ENCODE measurements around the gene BICDL1. TPM values are rescaled to one million over a fixed set of nuclear protein-coding genes. Genes with fewer than 3 reads are reported as not detected.

The BICDL1 gene
- total and polyA plus RNA-seq, 2 donors (not counting 1 experiment from before 2014, with no cell fraction given), result not detected

- no peaks in the 10 kb centered on the region for H3K36me3 ChIP-seq (ENCODE audit: control insufficient read depth, insufficient read depth, low read length)
- H3K9me3 ChIP-seq (ENCODE audit: control insufficient read depth, insufficient read depth, low read depth, low read length), result no peaks in the 10 kb centered on the region
- no peaks in the 10 kb centered on the region for H4K20me1 ChIP-seq (ENCODE audit: control insufficient read depth, extremely low read depth, insufficient read depth, low read length)
- TF ChIP-seq EZH2 (IDR thresholded peaks at IDR 0.05; ENCODE audit: low read length, missing control alignments), result no peak
- TF ChIP-seq CTCF (conservative IDR thresholded peaks at IDR 0.05 in 1 of 2, IDR thresholded peaks at IDR 0.05 in 1 of 2; ENCODE audit: low read depth in 1 of 2, low read length in 2 of 2), result no peak
- H3K79me2 ChIP-seq (ENCODE audit: control insufficient read depth, insufficient read depth, low read length), result no peaks in the 10 kb centered on the region
- no peak overlapping the region for H3K4me2 ChIP-seq (ENCODE audit: extremely low read depth, insufficient read depth, low read length)
- DNase-seq (ENCODE audit: low read depth in 2 of 2), result no peak
- no peak overlapping the region for H3K9ac ChIP-seq (ENCODE audit: insufficient read depth, low read length)
- H3K4me3 ChIP-seq (replicated peaks in 1 of 4; ENCODE audit: control extremely low read depth in 1 of 4, insufficient read depth in 1 of 4, low read depth in 3 of 4, low read length in 4 of 4), result no peak overlapping the region
- H3K4me1 ChIP-seq (ENCODE audit: control insufficient read depth, extremely low read depth, insufficient read depth, low read length), result no peaks in the 10 kb centered on the region
- H2AFZ ChIP-seq (ENCODE audit: low read length), result no peak overlapping the region
- no peak overlapping the region for H3K27ac ChIP-seq (ENCODE audit: insufficient read depth, low read length)
- H3K27me3 ChIP-seq (ENCODE audit: control insufficient read depth, insufficient read depth, low read length), result no peaks in the 10 kb centered on the region
Observed at GRCh38 chr12:120048263-120048662, 59.2 kb downstream of the BICDL1 start.

DNA sequence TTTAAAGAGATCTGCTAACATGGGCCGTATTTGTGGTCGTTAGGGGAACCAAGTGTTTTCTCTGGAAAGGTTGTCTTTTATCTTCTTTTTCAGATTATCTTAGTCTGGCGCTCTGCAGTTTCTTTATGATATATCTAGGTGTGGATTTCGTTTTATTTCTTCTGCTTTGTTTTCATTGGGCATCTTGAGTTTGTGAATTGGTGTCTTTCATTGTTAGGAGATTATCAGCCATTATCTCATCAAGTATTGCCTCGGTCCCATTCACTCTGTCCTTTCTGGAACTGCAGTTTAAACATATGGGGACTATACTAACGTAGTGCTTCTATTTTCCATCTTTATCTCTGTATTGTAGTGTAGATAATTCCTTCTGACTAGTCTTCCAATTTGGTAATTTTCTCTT, 60.4 kb downstream of the BICDL1 start:
- Histone ChIP-seq H2AFZ (ENCODE audit: low read length) (no peak overlapping the region), H3K27me3 (ENCODE audit: control insufficient read depth, insufficient read depth, low read length) (no peaks in the 10 kb centered on the region), H3K9me3 (ENCODE audit: control insufficient read depth, insufficient read depth, low read depth, low read length) (no peaks in the 10 kb centered on the region), H3K4me2 (ENCODE audit: extremely low read depth, insufficient read depth, low read length) (no peak overlapping the region), H3K79me2 (ENCODE audit: control insufficient read depth, insufficient read depth, low read length) (no peaks in the 10 kb centered on the region), H3K4me3 (replicated peaks in 1 of 4; ENCODE audit: control extremely low read depth in 1 of 4, insufficient read depth in 1 of 4, low read depth in 3 of 4, low read length in 4 of 4) (no peak overlapping the region), H3K9ac (ENCODE audit: insufficient read depth, low read length) (no peak overlapping the region), H3K36me3 (ENCODE audit: control insufficient read depth, insufficient read depth, low read length) (no peaks in the 10 kb centered on the region), H3K4me1 (ENCODE audit: control insufficient read depth, extremely low read depth, insufficient read depth, low read length) (no peaks in the 10 kb centered on the region), H4K20me1 (ENCODE audit: control insufficient read depth, extremely low read depth, insufficient read depth, low read length) (no peaks in the 10 kb centered on the region), H3K27ac (ENCODE audit: insufficient read depth, low read length) (no peak overlapping the region)
- DNase-seq (ENCODE audit: low read depth in 2 of 2), result no peak
- TF ChIP-seq EZH2 (IDR thresholded peaks at IDR 0.05; ENCODE audit: low read length, missing control alignments) (no peak), CTCF (conservative IDR thresholded peaks at IDR 0.05 in 1 of 2, IDR thresholded peaks at IDR 0.05 in 1 of 2; ENCODE audit: low read depth in 1 of 2, low read length in 2 of 2) (no peak)

DNA sequence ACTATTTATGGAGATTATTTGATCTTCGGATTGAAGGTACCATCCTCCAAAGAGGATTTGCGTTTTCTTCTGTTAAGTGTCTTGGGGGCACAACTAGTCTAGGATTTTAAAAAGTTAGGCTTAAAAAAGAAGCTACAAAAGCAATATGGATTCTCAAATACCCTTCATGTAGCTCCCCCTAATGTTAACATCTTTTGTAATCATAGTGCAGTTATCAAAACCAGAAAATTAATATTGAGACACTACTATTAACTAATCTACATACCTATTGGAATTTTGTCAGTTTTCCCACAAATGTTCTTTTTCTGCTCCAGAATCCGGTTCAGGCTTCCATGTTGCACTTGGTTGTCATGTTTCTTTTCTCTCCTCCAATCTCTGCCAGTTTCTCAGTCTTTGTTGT, 62.5 kb downstream of the BICDL1 start:
- Histone ChIP-seq H3K27me3 (ENCODE audit: control insufficient read depth, insufficient read depth, low read length) (no peaks in the 10 kb centered on the region), H3K4me1 (ENCODE audit: control insufficient read depth, extremely low read depth, insufficient read depth, low read length) (no peaks in the 10 kb centered on the region), H2AFZ (ENCODE audit: low read length) (no peak overlapping the region)

More for the DNA sequence above, 62.5 kb downstream of the BICDL1 start:
- Histone ChIP-seq H3K9ac (ENCODE audit: insufficient read depth, low read length) (no peak overlapping the region), H3K4me3 (replicated peaks in 1 of 4; ENCODE audit: control extremely low read depth in 1 of 4, insufficient read depth in 1 of 4, low read depth in 3 of 4, low read length in 4 of 4) (no peak overlapping the region), H4K20me1 (ENCODE audit: control insufficient read depth, extremely low read depth, insufficient read depth, low read length) (no peaks in the 10 kb centered on the region), H3K27ac (ENCODE audit: insufficient read depth, low read length) (no peak overlapping the region), H3K4me2 (ENCODE audit: extremely low read depth, insufficient read depth, low read length) (no peak overlapping the region), H3K9me3 (ENCODE audit: control insufficient read depth, insufficient read depth, low read depth, low read length) (no peaks in the 10 kb centered on the region), H3K79me2 (ENCODE audit: control insufficient read depth, insufficient read depth, low read length) (no peaks in the 10 kb centered on the region), H3K36me3 (ENCODE audit: control insufficient read depth, insufficient read depth, low read length) (no peaks in the 10 kb centered on the region)
- TF ChIP-seq CTCF (conservative IDR thresholded peaks at IDR 0.05 in 1 of 2, IDR thresholded peaks at IDR 0.05 in 1 of 2; ENCODE audit: low read depth in 1 of 2, low read length in 2 of 2), result no peak
- TF ChIP-seq EZH2 (IDR thresholded peaks at IDR 0.05; ENCODE audit: low read length, missing control alignments), result no peak
- no peak for DNase-seq (ENCODE audit: low read depth in 2 of 2)
